Naive B cell (primary cell): ENCODE data around the gene C1QC. TPM values are rescaled to one million over a fixed set of nuclear protein-coding genes. Genes with fewer than 3 reads are reported as not detected.

Source experiments
- ATAC-seq, 2 donors: fragments of 150-1000 bp; cut with Tn5 transposase; 2 replicates each; pipeline ENCODE4 v1.10.0; 2021; ENCODE audit warnings: low read depth in 2 of 2, mild to moderate bottlenecking in 2 of 2, moderate library complexity in 2 of 2
- DNase-seq: peaks from one replicate; pipeline ENCODE4 v3.0.0; 2022
- H3K27ac Mint-ChIP-seq, 6 donors: one replicate each; pipeline ENCODE4 v1.8.0; 2020 to 2022; ENCODE audit warnings: mild to moderate bottlenecking in 6 of 6, mixed read lengths in 6 of 6, moderate library complexity in 5 of 6, inconsistent platforms in 2 of 6
- H3K27me3 Mint-ChIP-seq, 3 donors: one replicate each; pipeline ENCODE4 v1.8.0; 2021 to 2022; ENCODE audit warnings: mixed read lengths in 3 of 3, mild to moderate bottlenecking in 1 of 3
- H3K36me3 Mint-ChIP-seq, 2 donors: one replicate each; pipeline ENCODE4 v1.8.0; 2020 to 2022; ENCODE audit warnings: mixed read lengths in 2 of 2, inconsistent platforms in 1 of 2, mild to moderate bottlenecking in 1 of 2
- H3K4me1 Mint-ChIP-seq, 3 donors: one replicate each; pipeline ENCODE4 v1.8.0; 2020 to 2022; ENCODE audit warnings: mixed read lengths in 3 of 3, inconsistent platforms in 1 of 3, mild to moderate bottlenecking in 1 of 3, moderate library complexity in 1 of 3
- H3K4me3 Mint-ChIP-seq, 8 donors: one replicate each; pipeline ENCODE4 v1.8.0; 2020 to 2022; ENCODE audit warnings: mild to moderate bottlenecking in 8 of 8, mixed read lengths in 8 of 8, moderate library complexity in 8 of 8, inconsistent platforms in 2 of 8
- H3K9me3 Mint-ChIP-seq, 7 donors: one replicate each; pipeline ENCODE4 v1.8.0; 2020 to 2022; ENCODE audit warnings: mixed read lengths in 7 of 7, mild to moderate bottlenecking in 5 of 7, inconsistent platforms in 2 of 7, moderate library complexity in 1 of 7
- polyA plus RNA-seq, 6 donors: library from polyadenylated mRNA; unstranded; fragments of 300-500 nt; fragmentation: Illumina TruSeq; gene quantifications; one replicate each; pipeline ENCODE4 v1.2.3, GENCODE V29; 2021; ENCODE audit warnings: low read depth in 6 of 6

Gene C1QC
- polyA plus RNA-seq, 6 donors from 2014 or later, result not detected

DNA sequence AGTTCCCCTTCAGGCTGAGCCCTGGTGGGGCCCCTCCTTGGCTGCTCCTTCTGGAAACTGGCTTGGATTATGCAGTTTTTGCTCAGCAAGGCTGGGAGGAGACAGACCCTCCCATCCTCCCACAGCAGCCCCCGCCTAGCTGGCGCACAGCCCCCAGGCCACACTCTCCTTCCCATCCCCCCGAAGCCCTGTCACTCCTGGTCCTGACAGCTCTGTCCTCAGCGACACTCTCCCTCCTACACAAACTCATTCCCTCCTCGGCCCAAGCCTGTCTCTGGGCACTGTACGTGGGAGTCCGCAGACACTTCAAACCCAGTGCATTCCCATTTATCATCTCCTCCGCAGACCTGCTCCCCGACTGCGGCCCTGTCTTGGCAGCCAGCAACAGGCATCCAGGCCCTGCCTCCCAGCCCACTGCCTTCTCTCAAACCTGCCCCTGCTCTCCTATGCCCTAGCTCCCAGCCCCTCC lies 42.2 kb downstream of the C1QC start:
- Mint-ChIP-seq H3K27ac (peak overlapping the region in 2 of 6 donors; percentile 30 to 75), H3K27me3 (peaks cover 21 to 45% (median 23%) of the 10 kb centered on the region in 3 donors), H3K4me3 (no peak overlapping the region), H3K36me3 (no peaks in the 10 kb centered on the region), H3K4me1 (no peaks in the 10 kb centered on the region), H3K9me3 (no peaks in the 10 kb centered on the region)
- ATAC-seq (no peak), DNase-seq (no peak)

DNA sequence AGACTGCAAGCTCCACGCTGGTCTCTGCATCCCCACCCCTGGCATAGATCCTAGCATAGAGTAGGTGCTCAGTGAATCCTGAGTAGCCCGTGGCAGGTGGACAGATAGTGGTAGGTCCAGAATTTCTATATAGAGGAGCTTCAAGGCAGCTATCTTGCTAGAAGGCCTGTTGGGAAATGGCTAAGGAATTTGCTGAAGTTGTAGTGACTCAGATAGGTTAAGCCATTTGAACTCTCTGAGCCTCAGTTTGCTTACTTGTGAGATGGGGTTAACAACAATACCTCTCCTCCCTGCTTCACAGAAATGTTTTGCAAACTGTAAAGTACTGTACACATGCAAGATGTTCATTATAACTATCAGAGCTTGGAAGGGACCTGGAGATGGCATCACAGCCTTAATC lies 43.8 kb downstream of the C1QC start:
- Mint-ChIP-seq H3K9me3 (no peaks in the 10 kb centered on the region), H3K4me1 (no peaks in the 10 kb centered on the region), H3K27ac (no peak overlapping the region), H3K4me3 (peak overlapping the region in 1 of 8 donors; percentile 14), H3K36me3 (no peaks in the 10 kb centered on the region), H3K27me3 (peaks cover 21 to 45% (median 23%) of the 10 kb centered on the region in 3 donors)
- DNase-seq, result no peak
- ATAC-seq, result no peak

DNA sequence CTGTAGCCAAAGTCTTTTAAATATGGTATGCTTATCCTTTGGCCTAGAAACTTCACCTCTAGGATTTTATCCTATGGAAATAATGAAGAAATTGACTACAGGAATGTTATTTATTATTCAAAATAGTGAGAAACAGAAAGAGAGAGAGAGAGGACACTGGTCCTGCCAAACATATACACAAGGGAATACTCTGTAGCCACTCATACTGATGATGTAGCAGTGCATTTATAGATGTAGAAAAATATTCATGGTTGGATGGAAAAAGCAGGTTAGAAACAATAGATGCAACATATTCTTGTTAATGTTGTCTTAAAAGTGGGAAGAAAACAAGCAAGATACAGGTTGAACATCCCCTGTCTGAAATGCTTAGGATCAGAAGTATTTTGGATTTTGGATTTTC lies 45.0 kb downstream of the C1QC start:
- Mint-ChIP-seq H3K9me3 (no peaks in the 10 kb centered on the region), H3K27me3 (peaks cover 21 to 44% (median 23%) of the 10 kb centered on the region in 3 donors), H3K27ac (peak overlapping the region in 1 of 6 donors; percentile 2), H3K4me1 (no peaks in the 10 kb centered on the region), H3K4me3 (no peak overlapping the region), H3K36me3 (no peaks in the 10 kb centered on the region)
- DNase-seq (no peak), ATAC-seq (no peak)

DNA sequence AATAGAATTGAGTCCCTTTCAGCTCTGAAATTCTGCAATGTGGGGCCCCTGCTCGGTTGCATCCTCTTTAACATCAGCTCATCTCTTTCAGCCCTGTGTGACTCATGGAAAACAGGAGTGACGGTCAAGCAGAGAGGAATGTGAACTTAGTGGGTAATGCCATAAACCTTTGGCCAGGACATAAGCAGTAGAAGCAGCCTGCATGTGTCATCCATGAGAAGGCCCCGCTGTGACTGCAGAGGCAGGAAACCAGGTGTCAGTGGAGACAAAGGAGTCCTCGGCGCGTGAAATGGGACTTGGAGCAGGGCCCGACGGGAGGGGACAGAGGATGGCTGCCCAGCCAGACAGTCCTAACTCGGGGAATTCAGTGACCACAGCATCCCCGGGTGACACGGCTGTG lies 46.1 kb downstream of the C1QC start:
- no peaks in the 10 kb centered on the region for H3K9me3 Mint-ChIP-seq
- H3K27ac Mint-ChIP-seq, result peak overlapping the region in 1 of 6 donors; percentile 3
- ATAC-seq (no peak), DNase-seq (no peak)
- H3K27me3 Mint-ChIP-seq, result peaks cover 17 to 34% (median 22%) of the 10 kb centered on the region in 3 donors
- H3K4me3 Mint-ChIP-seq, result no peak overlapping the region
- H3K4me1 Mint-ChIP-seq, result no peaks in the 10 kb centered on the region
- no peaks in the 10 kb centered on the region for H3K36me3 Mint-ChIP-seq

DNA sequence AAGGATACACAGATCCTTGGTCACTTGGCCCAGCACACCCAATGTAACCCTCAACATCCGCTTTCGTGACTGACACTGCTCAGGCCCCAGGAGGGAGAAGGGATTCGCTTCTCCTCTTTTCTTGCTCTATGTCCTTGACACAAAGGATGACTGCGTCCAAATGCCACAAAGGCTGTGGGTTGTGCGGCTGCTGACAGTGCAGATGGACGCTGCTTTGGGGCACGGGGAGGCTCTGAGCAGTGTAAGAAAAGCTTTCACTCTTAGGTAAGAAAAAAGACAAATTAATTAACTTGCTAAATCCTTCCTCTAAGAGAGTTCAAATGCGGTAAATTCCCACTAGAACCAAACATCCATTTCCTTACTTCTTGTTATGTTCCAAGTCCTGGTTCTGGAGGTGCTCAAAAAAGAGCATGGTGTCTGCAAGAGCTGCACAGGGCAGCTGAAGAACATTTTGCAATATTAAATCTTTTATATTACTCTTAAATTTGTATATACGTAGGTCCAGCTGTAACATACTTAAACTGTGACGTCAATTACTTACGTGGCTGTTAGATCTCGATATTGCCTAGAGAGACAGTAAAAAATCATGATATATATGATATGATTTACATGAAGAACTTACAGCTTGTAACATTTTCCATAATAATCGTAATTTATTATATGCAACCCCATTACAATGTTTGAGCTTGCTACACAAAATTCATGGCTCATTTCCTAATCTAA lies 47.8 kb downstream of the C1QC start:
- no peaks in the 10 kb centered on the region for H3K36me3 Mint-ChIP-seq
- ATAC-seq, result no peak
- H3K27me3 Mint-ChIP-seq, result peaks cover 12 to 32% (median 16%) of the 10 kb centered on the region in 3 donors
- no peaks in the 10 kb centered on the region for H3K9me3 Mint-ChIP-seq
- DNase-seq, result no peak
- no peak overlapping the region for H3K27ac Mint-ChIP-seq
- no peak overlapping the region for H3K4me3 Mint-ChIP-seq
- H3K4me1 Mint-ChIP-seq, result no peaks in the 10 kb centered on the region

DNA sequence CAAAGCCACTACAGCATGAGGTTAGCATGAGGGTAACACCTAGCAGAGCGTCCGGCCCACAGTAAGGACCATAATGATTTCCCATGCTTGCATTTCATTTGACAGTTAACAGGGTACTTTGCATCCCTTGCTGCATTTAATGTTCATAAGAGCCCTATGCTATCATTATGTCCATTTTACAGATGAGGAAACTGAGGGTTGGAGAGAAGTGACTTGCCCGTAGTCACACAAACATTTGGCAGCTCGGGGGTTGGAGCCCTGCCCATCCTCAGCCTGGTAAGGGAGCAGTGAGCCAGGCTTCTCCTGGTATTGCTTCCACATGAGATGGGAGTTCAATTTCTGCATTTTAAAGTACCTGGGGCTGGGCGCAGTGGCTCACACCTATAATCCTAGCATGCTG lies 50.7 kb downstream of the C1QC start:
- H3K36me3 Mint-ChIP-seq, result no peaks in the 10 kb centered on the region
- no peak for DNase-seq
- no peak overlapping the region for H3K27ac Mint-ChIP-seq
- H3K27me3 Mint-ChIP-seq, result peaks cover 4 to 17% (median 15%) of the 10 kb centered on the region in 3 donors
- no peak overlapping the region for H3K4me3 Mint-ChIP-seq
- no peaks in the 10 kb centered on the region for H3K9me3 Mint-ChIP-seq
- ATAC-seq, result no peak
- H3K4me1 Mint-ChIP-seq, result no peaks in the 10 kb centered on the region

DNA sequence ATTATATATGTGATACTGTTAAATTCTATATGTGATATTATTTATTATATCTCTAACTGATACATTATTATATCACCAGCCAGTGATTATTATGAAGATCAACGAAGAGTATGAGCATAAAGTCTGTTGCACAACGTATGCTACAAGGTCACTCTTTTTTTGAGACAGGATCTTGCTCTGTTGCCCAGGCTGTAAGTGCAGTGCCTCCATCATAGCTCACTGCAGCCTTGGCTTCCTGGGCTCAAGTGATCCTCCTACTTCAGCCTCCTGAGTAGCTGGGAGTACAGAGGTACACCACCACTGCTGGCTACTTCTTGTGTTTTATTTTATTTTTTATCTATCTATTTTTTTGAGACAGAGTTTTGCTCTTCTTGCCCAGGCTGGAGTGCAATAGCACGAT lies 53.2 kb downstream of the C1QC start:
- H3K4me3 Mint-ChIP-seq, result no peak overlapping the region
- peaks cover 4 to 24% (median 14%) of the 10 kb centered on the region in 3 donors for H3K27me3 Mint-ChIP-seq
- no peak overlapping the region for H3K27ac Mint-ChIP-seq
- H3K36me3 Mint-ChIP-seq, result no peaks in the 10 kb centered on the region
- H3K4me1 Mint-ChIP-seq, result no peaks in the 10 kb centered on the region
- DNase-seq (no peak), ATAC-seq (no peak)
- H3K9me3 Mint-ChIP-seq, result peaks cover 0 to 3% (median 0%) of the 10 kb centered on the region in 7 donors

Other genes with a start within 250 kb of the C1QC start
- 1 to 10 TPM; 1.5 to 7.7 (median 3.4) TPM for gene ZBTB40, start 191.8 kb upstream of the C1QC start, polyA plus RNA-seq
- not detected for gene EPHA8, start 80.1 kb upstream of the C1QC start, polyA plus RNA-seq
- not detected for gene C1QA, start 7.0 kb upstream of the C1QC start, polyA plus RNA-seq
- not detected for gene C1QB, start 9.6 kb downstream of the C1QC start, polyA plus RNA-seq
- gene EPHB2, start 67.2 kb downstream of the C1QC start, polyA plus RNA-seq, result under 1 TPM in 1 of 6 donors, not detected in 5; 0.08 TPM